Rectal smooth muscle tissue (tissue), 1 donor: Measurements from ENCODE around the gene GPR153.
"Not testable (repeated sequence)": the region's sequence is repeated elsewhere in the genome, so short reads cannot be mapped to it uniquely, and the experiment has no call there.

Experiments used
- H3K27ac ChIP-seq: one replicate; pipeline ENCODE4 v1.7.0; 2013; ENCODE audit warnings: low read depth, low read length, inconsistent platforms
- H3K27me3 ChIP-seq: one replicate; pipeline ENCODE4 v1.7.0; 2013; ENCODE audit warnings: low read length; ENCODE audit not compliant: control insufficient read depth, insufficient read depth
- H3K36me3 ChIP-seq: one replicate; pipeline ENCODE4 v1.7.0; 2013; ENCODE audit warnings: low read length; ENCODE audit not compliant: control insufficient read depth, insufficient read depth
- H3K4me1 ChIP-seq: one replicate; pipeline ENCODE4 v1.7.0; 2013; ENCODE audit warnings: low read length; ENCODE audit not compliant: control insufficient read depth, insufficient read depth
- H3K4me3 ChIP-seq: one replicate; pipeline ENCODE4 v1.7.0; 2013; ENCODE audit warnings: low read length
- H3K9ac ChIP-seq: one replicate; pipeline ENCODE4 v1.7.0; 2013; ENCODE audit warnings: low read length

The GPR153 gene

GRCh38 chr1:6220236-6220635 is 40.7 kb downstream of the GPR153 start:
- Histone ChIP-seq H3K27me3 (no peaks in the 10 kb centered on the region), H3K36me3 (peaks cover 6% of the 10 kb centered on the region), H3K9ac (no peak overlapping the region), H3K27ac (no peak overlapping the region), H3K4me1 (no peaks in the 10 kb centered on the region), H3K4me3 (no peak overlapping the region)

GRCh38 chr1:6219641-6220040 is 41.3 kb downstream of the GPR153 start:
- H3K27ac ChIP-seq, H3K4me1 ChIP-seq, H3K36me3 ChIP-seq, H3K4me3 ChIP-seq, H3K9ac ChIP-seq, H3K27me3 ChIP-seq: not testable (repeated sequence)

DNA sequence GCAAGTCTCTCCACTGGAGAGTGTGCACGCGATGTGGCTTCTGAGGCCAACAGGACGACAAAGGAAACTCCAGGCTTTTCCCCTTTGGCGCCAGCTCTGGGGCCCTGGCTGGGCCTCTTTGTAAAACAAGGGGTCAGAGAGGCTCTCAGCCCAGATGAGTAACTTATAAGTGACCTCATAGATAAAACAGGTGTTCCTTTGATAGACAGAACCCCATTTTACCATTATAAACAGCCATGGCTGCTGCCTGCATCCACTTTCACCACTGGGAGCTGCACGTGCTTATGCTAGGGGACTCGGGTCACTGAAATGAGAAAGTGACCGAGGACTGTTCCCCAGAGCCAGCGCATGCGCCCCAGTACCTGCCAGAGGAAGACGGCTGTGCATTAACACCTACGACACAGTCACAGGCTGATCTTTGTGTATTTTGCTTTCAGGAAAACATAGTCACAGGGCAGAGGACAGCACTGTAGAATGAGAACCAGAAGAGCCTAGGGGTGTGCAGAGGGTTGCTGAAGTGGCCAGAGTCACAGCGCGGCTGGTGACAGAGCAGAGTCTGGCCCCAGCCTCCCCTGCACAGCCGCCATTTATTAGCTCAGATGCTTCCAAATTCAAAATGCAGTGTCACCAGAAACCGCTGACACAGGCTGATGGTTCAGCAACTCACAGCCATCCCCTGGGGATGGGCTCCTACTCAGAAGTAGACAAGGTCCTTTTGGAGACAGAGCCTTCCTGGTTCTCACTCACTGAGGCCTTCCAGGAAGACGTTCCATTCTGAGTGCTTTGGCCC is 42.3 kb downstream of the GPR153 start:
- H3K36me3 ChIP-seq, result no peaks in the 10 kb centered on the region
- H3K4me3 ChIP-seq, result no peak overlapping the region
- H3K27ac ChIP-seq, result no peak overlapping the region
- no peaks in the 10 kb centered on the region for H3K27me3 ChIP-seq
- H3K4me1 ChIP-seq, result no peaks in the 10 kb centered on the region
- H3K9ac ChIP-seq, result no peak overlapping the region

GRCh38 chr1:6212193-6212959 is 48.5 kb downstream of the GPR153 start:
- Histone ChIP-seq H3K4me1 (no peaks in the 10 kb centered on the region), H3K27me3 (no peaks in the 10 kb centered on the region), H3K36me3 (no peaks in the 10 kb centered on the region), H3K27ac (no peak overlapping the region), H3K9ac (no peak overlapping the region), H3K4me3 (no peak overlapping the region)

GRCh38 chr1:6211731-6212130 is 49.2 kb downstream of the GPR153 start:
- H3K36me3 ChIP-seq, result no peaks in the 10 kb centered on the region
- H3K4me1 ChIP-seq, result no peaks in the 10 kb centered on the region
- H3K9ac ChIP-seq, result no peak overlapping the region
- H3K27me3 ChIP-seq, result no peaks in the 10 kb centered on the region
- no peak overlapping the region for H3K27ac ChIP-seq
- no peak overlapping the region for H3K4me3 ChIP-seq

DNA sequence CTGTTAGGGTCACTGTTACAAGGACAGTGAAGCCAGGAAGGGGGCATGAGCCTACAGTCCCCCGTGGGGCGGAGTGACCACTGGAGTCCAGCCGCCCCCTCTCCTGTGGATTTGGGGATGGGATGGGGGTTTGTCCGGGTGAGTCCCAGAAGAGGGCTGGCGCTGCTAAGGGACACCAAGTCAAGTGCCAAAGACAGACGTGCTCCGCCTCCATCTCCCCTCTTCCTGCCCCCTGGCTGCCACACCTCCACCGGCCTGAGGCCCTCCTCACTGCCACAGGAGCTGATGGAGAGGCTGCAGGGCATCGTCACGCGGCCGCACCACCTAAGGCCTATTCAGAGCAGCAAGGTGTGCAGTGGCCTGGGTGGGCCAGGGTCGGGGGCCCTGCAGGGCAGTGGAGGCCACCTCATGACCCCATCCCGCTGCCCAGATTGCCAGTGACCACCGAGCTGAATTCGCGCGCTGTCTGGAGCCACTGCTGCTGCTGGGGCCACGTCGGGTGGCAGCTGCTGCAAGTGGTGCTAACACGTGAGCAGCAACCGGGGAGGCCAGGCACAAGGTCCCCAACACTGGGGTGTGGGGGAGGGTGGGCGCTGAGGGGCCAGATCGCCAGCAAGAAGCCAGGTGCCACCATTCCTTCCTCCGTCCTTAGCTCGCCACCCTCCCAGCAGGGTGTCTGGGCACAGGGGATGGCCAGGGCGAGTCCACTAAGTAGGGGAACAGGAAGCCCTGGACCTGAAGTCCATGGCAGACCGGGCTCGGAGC is 50.1 kb downstream of the GPR153 start:
- Histone ChIP-seq H3K9ac (no peak overlapping the region), H3K4me3 (no peak overlapping the region), H3K27ac (no peak overlapping the region), H3K36me3 (no peaks in the 10 kb centered on the region), H3K4me1 (no peaks in the 10 kb centered on the region), H3K27me3 (no peaks in the 10 kb centered on the region)

- H3K36me3 ChIP-seq, result no peaks in the 10 kb centered on the region
- no peaks in the 10 kb centered on the region for H3K4me1 ChIP-seq
- H3K4me3 ChIP-seq, result peak overlapping the region; percentile 35
- H3K9ac ChIP-seq, result no peak overlapping the region
- H3K27me3 ChIP-seq, result no peaks in the 10 kb centered on the region
- no peak overlapping the region for H3K27ac ChIP-seq
These were observed 51.0 kb downstream of the GPR153 start for GRCh38 chr1:6209661-6210580.

DNA sequence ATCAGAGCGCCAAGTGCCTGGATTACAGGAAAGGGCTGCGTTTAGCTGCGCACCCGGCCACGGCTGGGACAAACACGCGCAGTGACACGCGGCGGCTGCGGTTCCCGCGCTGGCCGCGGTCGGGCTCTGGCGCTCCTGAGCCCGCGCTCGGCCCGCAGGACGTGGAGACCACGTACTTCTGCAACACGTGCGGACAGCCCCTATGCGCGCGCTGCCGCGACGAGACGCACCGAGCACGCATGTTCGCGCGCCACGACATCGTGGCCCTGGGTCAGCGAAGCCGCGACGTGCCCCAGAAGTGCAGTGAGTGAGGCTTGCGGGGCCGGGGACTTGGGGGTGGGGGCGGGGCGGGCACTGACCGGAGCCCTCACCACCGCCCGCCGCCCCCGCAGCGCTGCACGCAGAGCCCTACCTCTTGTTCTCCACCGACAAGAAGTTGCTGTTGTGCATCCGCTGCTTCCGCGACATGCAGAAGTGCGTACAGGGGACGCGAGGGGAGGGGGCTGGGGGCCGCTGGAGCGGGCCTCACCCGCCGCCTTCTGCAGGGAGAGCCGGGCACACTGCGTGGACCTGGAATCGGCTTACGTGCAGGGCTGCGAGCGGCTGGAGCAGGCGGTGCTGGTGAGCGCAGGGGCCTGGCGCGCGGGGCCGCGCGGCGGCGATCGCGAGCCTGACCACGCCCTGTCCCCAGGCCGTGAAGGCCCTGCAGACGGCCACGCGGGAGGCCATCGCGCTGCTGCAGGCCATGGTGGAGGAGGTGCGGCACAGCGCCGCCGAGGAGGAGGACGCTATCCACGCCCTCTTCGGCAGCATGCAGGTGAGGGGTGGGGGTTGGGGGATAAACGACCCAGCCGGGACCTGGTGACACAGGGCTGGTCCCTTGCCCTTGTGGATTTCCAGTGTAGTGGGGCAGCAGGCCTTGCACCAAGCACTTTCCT is 51.9 kb downstream of the GPR153 start:
- Histone ChIP-seq H3K36me3 (no peaks in the 10 kb centered on the region), H3K4me1 (no peaks in the 10 kb centered on the region), H3K27me3 (no peaks in the 10 kb centered on the region), H3K4me3 (peak overlapping the region; percentile 57), H3K27ac (no peak overlapping the region), H3K9ac (no peak overlapping the region)

GRCh38 chr1:6207921-6208320 is 53.0 kb downstream of the GPR153 start:
- Histone ChIP-seq H3K4me3 (no peak overlapping the region), H3K27ac (no peak overlapping the region), H3K4me1 (no peaks in the 10 kb centered on the region), H3K36me3 (no peaks in the 10 kb centered on the region), H3K27me3 (no peaks in the 10 kb centered on the region), H3K9ac (no peak overlapping the region)

DNA sequence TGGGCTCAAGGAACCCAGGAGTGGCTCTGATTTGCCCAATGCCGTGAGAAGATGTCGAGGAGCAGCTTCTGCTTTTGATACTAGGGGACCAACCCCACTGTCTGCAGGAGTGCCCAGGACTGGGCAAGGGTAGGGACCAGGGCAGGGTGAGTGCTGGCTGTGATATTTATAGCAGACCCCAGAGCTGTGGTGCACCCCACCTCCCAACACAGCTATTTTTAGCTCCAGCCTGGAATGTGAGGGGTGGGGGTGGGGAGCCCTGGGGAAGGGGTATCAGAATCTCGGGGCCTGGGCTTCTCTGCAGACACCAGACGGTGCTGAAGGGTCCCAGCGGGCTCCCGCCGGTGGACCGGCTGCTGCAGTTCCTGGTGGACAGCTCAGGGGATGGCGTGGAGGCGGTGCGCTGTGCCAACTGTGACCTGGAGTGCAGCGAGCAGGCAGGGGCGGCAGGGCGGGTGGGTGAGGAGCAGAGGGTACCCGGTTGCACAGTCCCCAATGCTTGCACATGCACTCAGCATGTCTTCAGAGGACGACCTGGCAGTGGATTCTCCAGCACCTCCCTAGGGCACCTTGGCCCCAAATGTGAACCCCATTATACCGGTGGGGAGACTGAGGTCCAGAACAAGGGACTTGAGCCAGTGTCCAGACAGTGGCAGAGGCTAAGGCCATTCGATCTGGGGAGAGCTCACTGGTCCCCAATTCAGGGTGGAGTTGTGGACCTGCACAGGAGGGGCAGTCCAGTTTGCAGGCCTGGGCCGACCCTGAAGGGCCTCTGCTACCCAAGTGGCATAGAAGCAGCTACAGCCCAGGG is 53.6 kb downstream of the GPR153 start:
- no peaks in the 10 kb centered on the region for H3K27me3 ChIP-seq
- H3K4me3 ChIP-seq, result no peak overlapping the region
- no peak overlapping the region for H3K27ac ChIP-seq
- no peaks in the 10 kb centered on the region for H3K36me3 ChIP-seq
- H3K4me1 ChIP-seq, result no peaks in the 10 kb centered on the region
- H3K9ac ChIP-seq, result no peak overlapping the region
